ENCODE results near the gene KCNA3.

The KCNA3 gene

GRCh38 chr1:110647254-110647891 lies 27.4 kb downstream of the KCNA3 start (continued):
- no peak for TF ChIP-seq REPIN1 (tag by site-specific recombination; IDR thresholded peaks at IDR 0.05; ENCODE audit: low read depth)
- no peak for TF ChIP-seq ZFHX2 (tag by site-specific recombination; conservative IDR thresholded peaks at IDR 0.05)
- no peak for TF ChIP-seq ZNF664 (tag by site-specific recombination; IDR thresholded peaks at IDR 0.05)
- TF ChIP-seq BCL11B (tag by site-specific recombination; IDR thresholded peaks at IDR 0.05; ENCODE audit: low read depth), result no peak
- 0 out of 2 replicates have a peak, but pooled peaks have one; percentile 26 for TF ChIP-seq SP3 (tag by site-specific recombination; IDR thresholded peaks at IDR 0.05)
- TF ChIP-seq REST (tag by site-specific recombination; IDR thresholded peaks at IDR 0.05), result peak; percentile 29; the same call in 1 of the 2 replicates
- no peak; the same call in 1 of the 2 replicates for TF ChIP-seq ZBTB20 (tag by site-specific recombination; IDR thresholded peaks at IDR 0.05)
- no peak for TF ChIP-seq ZNF624 (tag by site-specific recombination; IDR thresholded peaks at IDR 0.05)
- TF ChIP-seq ZNF473 (tag by site-specific recombination; IDR thresholded peaks at IDR 0.05), result no peak
- no peak for TF ChIP-seq ZNF18 (tag by site-specific recombination; IDR thresholded peaks at IDR 0.05)
- TF ChIP-seq ZNF214 (tag by site-specific recombination; IDR thresholded peaks at IDR 0.05; ENCODE audit: borderline replicate concordance), result no peak
- TF ChIP-seq ZNF26 (tag by site-specific recombination; IDR thresholded peaks at IDR 0.05), result no peak
- peak; percentile 89; the same call in 1 of the 2 replicates for TF ChIP-seq ZBTB1 (tag by site-specific recombination; IDR thresholded peaks at IDR 0.05)
- TF ChIP-seq HIC1 (tag by site-specific recombination; IDR thresholded peaks at IDR 0.05), result peak; percentile 95
- TF ChIP-seq SP7 (tag by site-specific recombination; IDR thresholded peaks at IDR 0.05), result peak; percentile 90
- no peak for TF ChIP-seq ZBTB11 (tag by site-specific recombination; conservative IDR thresholded peaks at IDR 0.05; ENCODE audit: low read depth)
- TF ChIP-seq ZNF560 (tag by site-specific recombination; IDR thresholded peaks at IDR 0.05; ENCODE audit: borderline replicate concordance), result no peak
- TF ChIP-seq ZNF555 (tag by site-specific recombination; conservative IDR thresholded peaks at IDR 0.05), result no peak
- peak; percentile 75 for TF ChIP-seq MZF1 (tag by site-specific recombination; IDR thresholded peaks at IDR 0.05; ENCODE audit: borderline replicate concordance)
- TF ChIP-seq TRIM28 (IDR thresholded peaks at IDR 0.05; ENCODE audit: borderline replicate concordance, low read length), result peak; percentile 97
- no peak for TF ChIP-seq ZNF701 (tag by site-specific recombination; IDR thresholded peaks at IDR 0.05)
- peak; percentile 96 for TF ChIP-seq ZXDB (tag by site-specific recombination; IDR thresholded peaks at IDR 0.05)
- TF ChIP-seq ZNF843 (tag by site-specific recombination; IDR thresholded peaks at IDR 0.05), result peak; percentile 98
- TF ChIP-seq PRDM10 (tag by site-specific recombination; IDR thresholded peaks at IDR 0.05), result peak; percentile 78
